NCI-H226 (cell line): Measurements from ENCODE around the gene PRRT4.

Experiments used
- DNase-seq: peaks from one replicate; pipeline ENCODE4 v3.0.0-alpha.2; 2015

Gene PRRT4

DNA sequence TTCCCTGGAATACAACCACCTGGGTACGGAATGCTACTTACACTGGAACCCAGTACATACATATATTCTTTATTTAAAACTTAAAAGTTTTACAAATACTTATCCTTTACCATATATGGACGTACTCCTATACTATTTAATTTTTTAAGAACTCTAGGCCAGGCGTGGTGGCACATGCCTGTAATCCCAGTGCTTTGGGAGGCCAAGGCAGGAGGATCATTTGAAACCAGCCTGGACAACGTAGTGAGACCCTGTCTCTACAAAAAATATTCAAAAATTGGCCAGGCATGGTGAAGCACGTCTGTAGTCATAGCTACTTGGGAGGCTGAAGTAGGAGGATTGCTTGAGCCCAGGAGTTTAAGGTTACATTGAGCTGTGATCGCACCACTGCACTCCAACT lies 19.8 kb downstream of the PRRT4 start:
- no peak for DNase-seq

DNA sequence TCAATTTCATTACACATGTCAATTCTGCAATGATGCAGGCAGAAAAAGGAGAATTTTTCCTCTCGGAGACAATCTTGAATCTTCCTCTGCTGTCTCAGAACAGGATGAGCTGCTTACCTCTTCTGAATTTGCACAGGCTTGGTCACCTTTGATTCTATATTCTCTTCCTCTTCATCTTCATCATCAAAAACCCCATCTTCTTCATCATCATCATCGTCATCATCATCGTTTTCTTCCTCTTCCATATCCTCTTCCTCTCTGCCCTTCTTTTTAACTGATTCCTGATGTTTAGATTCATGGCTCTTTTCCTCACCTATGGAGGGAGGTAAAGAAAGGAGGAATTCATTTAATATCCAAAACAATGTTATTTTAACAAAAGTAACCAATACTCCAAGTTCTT lies 25.8 kb downstream of the PRRT4 start:
- DNase-seq = no peak

DNA sequence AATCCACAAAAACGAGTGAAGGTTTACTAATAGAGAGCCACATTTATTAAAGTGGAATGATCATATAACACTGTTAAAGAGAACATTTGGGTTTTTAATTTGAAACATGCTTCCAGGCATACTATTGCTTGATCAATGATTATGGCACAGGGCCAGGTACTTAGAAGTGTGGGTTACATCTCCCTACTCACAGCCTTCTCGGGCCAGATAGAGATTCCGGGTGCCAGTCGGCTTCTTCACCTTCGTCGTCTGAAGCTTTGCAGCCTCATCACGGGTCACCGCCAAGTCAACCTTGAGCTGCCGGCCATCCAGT lies 37.2 kb downstream of the PRRT4 start:
- no peak for DNase-seq

DNA sequence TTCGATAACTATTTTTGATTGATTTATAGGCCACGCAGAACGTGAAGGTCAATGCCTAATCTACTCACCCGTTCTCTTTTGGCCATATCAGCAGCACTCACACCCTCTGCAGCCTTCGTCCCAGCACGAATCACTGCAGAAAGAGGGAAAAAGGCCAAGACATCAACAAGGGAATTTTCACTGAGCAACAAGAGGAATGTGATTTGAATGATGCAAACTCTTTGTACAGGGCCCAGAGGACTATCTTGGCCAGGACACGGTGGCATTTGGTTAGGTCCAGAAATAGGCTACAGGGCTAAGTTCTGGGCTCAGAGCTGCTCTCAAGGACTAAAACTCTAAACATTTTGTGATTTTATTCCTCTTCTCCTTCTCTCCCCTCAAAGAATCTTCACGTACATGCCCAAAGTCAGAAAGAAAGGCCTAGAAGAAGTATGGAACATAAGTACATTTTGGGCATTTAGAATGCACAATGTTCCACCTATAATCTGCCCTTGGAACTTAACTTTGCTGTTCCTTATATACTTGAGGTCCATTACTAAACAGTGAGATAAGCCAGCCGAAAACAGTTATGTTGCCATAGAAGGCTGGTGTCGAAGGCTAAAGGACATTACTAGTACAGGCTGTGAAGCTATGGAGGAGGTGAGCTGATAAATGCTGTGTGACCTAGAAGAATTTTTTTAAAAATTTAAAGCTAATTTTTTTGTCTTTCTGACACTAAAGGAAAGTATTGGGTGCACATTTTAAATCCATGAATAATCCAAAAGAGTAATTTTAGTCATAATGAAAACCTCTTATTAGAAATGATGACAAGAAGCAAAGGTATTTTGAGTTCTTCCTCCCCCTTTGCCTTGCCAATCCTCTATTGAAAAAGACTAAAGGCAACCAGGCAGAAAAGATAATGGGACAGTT lies 37.8 kb downstream of the PRRT4 start:
- no peak for DNase-seq

DNA sequence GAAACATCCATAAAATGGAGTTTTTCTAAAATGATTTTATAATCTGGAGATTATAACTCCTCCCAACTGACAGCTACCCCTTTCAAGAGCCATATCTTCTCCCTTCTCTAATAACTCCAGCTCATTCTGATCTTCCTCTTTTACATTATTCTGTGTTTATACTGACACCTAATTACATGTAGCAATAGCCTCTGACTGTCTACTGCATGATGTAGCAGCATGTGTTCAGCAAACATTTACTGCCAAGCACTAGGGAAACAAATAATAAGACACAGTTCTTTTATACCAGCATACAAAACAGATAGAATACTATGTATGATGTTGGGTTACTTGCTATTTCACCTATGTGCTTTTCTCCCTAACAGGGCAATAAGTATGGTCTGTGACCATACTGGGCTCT lies 38.5 kb downstream of the PRRT4 start:
- no peak for DNase-seq

DNA sequence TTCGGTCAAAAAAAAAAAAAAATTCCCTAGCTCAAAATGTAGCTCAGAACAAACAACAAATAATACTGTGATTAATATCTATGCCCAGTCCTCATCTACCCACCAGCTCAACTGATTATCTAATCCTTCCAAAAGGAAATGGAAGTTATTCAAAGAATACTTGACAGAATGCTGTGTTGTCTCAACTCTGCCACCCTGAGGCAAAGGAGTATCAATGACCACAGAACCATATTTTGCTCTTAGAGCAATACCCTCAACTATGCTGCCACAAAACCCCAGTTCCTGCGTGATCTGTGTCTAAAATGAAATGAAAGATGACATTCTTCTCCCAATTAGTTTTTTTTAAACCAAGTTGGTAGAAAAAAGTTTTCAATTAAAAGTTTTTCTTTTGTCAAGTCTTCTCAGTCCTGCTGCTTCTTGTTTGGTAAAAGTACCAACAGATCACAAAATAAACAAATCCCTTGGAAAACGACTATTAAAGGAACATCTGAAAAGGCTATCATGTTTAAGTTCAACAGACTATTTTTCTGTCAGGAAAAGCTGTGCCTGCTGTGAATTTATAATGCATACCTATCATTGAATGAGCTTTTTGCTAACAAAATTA lies 39.3 kb downstream of the PRRT4 start:
- peak; percentile 7 for DNase-seq

DNA sequence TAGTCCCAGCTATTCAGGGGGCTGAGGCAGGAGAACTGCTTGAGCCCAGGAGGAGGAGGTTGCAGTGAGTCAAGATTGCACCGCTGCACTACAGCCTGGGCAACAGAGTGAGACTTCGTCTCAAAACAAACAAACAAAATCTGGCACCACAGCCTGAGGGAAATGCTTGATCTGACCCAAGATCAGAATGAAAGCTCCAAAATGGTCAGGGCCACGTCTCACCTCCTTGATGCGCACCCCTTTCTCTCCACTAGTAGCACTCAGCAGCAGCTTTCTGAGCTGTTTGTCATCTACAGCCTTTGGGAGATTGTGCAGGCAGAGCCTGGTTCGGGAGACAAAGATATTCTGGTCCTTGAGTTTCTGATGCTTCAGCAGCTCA lies 40.5 kb downstream of the PRRT4 start:
- DNase-seq = no peak

DNA sequence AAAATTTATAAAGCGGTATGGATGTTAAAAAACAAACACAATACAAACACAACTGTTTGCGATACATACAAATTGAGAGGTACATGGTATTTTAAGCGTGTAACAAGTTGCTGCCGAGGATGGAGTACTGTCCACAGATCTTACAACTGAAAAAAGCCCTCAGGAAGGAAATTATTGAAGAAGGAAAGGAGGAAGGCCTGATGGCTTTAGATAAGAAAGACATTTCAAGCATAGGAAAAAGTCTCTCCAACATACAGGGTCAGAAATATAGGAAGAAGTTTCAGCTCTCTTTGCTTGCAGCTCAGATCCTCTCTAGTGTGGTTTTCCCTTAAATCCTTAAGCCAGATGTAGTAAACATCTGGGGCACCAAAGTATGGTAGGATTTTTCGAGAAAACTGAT lies 42.8 kb downstream of the PRRT4 start:
- DNase-seq = no peak

DNA sequence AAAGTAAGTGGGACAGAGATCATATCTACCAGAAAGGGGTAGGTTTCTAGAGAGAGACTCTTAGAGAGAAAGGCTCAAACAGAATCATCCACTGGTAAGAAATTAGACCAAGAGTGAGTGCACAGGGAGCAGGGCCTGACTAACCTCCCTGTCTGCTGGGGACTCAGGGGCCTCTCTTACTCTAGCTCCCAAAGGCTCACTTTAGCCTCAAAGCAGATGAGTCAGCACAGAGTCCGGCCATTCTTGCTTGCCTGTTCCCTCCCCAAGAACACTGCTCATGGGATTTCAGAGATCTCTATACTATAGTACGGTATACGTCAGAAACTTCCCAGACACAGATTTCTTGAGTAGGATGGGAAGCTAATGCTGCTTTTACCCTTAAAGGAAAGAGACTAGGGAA lies 50.5 kb downstream of the PRRT4 start:
- DNase-seq = no peak

DNA sequence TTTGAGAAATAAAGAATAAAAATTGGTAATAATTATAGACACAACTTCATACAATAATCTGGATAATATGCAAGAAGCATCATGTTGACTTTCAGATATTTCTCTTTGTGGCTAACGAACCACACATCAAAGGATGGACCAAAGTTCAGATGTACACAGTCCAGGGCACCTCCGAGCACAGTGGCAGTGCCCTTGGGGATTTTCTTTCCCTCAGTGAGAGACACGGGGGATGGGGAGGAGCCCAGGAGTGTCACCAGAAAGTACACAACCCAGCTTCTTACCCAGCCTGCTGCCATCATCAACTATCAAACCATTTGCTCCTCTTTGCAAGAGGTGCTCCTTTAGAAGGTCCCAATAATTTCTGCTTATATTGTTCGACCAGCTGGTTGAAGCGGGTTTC lies 51.0 kb downstream of the PRRT4 start:
- DNase-seq = no peak

DNA sequence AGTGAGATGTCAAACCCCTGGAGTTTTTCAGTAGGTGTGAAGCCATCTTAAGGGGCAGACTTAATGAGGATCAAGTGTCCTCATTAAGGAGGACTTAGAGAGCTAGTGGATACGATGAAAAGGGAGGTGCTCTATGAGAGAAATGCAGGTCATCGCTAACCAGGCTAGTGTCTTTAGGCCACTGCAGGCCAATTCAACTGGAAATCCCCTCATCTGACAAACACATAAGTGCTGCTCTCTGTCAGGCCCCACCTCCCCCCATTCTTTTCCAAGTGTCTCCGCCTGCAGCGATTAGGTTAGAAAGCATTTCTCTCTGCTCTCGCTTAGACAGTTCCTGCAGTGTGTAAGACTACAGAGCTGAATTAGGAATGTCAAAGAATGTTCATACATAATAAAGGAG lies 51.5 kb downstream of the PRRT4 start:
- no peak for DNase-seq

DNA sequence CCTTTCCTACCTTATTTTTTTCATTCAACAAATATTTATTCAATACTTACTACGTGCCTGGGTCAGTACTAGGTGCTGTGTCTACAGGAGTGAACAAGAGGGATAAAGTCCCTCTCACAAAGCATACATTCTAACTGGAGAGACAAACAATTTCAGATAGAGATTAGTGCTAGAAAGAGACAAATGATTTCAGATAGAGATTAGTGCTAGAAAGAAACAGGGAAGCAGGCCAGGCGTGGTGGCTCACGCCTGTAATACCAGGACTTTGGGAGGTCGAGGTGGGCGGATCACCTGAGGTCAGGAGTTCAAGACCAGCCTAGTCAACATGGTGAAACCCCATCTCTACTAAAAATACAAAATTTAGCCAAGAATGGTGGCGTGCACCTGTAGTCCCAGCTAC lies 52.4 kb downstream of the PRRT4 start:
- DNase-seq = no peak

DNA sequence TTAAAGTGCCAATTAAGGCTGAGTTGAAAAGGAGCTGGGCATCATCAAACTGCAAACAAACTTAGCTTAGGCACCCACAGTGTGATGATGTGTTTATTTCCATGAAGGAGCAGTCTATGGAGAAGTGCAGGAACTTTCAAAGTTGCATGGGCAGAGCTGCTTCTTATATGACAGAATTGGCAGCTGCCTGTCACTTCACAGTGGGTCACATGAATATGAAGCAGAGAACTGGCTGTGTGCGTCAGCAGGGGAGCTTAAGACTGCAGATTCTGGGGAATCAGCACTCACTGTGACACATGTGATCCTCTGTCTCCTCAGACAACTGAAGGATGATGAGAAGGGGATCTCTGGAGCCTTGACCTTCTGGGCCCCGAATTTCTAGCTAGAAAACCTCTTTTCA lies 54.4 kb downstream of the PRRT4 start:
- no peak for DNase-seq

DNA sequence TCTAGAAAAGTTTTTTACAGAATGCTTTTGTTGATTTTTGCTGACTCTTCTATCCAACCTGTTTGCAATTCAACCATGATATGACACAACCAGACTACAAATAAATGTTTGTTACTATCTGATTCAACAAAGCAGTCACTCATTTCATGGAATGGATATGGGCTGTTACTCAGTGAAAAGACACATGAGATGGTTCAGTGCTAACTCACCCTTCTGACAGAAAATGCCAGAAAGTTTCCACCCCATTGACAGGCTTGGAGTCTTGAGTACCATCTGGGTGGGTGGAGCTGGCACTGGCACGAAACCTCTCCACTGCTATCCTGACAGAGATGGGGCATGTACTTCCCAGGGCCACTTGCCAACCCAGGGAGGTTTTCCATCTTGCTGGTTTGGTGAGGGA lies 57.3 kb downstream of the PRRT4 start:
- DNase-seq = no peak

DNA sequence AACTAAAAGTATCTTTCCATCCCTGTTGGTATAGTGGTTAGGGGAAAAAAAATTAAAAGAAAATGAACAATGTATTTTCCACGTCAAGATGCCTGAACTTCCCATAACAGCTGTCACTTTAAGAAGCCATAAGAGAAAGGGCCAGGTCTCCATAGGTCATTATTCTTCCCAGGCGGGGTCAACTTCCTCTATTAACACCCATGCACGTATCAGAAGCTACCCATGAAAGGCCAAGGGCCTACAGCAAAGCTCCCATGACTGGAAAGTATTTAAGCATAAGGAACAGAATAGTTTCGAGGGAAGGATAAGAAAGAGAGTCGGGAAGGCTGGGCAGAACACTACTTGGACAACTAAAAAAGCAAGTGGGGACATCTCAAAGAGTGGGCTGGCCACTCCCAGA lies 57.8 kb downstream of the PRRT4 start:
- no peak for DNase-seq

DNA sequence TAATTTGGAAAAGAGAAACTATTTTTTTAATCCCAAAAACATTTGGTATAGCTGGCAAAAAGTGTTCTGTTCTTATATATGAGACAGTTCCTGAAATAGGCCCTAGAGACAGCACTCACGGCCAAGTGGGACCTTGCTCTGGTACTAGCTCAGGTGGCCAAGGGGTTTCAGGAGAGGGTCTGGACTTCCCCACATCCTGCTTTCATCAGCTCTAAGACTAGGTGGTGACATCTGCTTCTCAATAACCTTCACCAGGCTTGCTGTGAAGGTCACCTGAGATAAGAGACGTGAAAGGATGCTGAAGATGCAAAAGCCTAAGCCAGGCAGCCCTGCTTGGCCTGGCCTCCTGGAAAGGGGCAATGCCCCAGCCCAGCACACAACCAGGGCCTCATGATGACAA lies 58.4 kb downstream of the PRRT4 start:
- DNase-seq = no peak

DNA sequence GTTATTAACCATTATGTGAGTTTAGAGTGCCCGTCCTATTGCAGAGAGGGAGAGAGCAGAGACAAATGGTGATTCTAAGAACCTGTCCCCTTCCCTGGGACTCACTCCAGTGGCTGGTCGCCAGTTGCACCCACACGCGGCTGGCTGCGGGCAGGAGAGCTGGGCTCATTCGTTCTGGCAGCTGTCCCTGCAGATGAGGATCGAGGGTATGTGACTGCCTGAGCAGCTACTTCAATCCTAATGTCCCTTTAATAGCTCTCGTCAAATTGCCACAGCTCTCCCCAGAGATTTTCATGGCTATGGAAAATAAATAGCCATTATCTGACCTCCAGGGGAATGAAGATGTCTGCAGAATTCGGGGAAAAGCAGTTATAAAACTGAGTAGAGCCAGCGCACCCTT lies 59.4 kb downstream of the PRRT4 start:
- no peak for DNase-seq
